Gastrocnemius medialis (tissue), 4 donors: ENCODE results near the gene TAF11. TPM values are rescaled to one million over a fixed set of nuclear protein-coding genes. Genes with fewer than 3 reads are reported as not detected.

Source experiments
- ATAC-seq, 2 donors: fragments of 150-250 bp; one replicate each; pipeline ENCODE4 v1.9.1; 2016
- DNase-seq, 2 donors: peaks; one replicate each; pipeline ENCODE4 v3.0.0-alpha.2; 2019
- H3K27ac ChIP-seq, 4 donors: fragments of 200-600 bp; sonication (generic); 1 replicate in 1 of 4; 2 replicates in 3 of 4; pipeline ENCODE4 v1.5.1; 2016 to 2018; ENCODE audit warnings: mild to moderate bottlenecking in 2 of 4, moderate library complexity in 1 of 4
- H3K27me3 ChIP-seq, 3 donors: fragments of 200-600 bp; sonication (generic) in 2 of 3; 1 replicate in 1 of 3; 2 replicates in 2 of 3; pipeline versions ENCODE4 v1.5.1 to v1.6.0; 2016 to 2019; ENCODE audit warnings: mild to moderate bottlenecking in 1 of 3, moderate library complexity in 1 of 3
- H3K36me3 ChIP-seq, 2 donors: fragments of 200-600 bp; sonication (generic) in 1 of 2; one replicate each; pipeline ENCODE4 v1.5.1; 2017 to 2018
- H3K4me1 ChIP-seq, 2 donors: fragments of 200-600 bp; sonication (generic) in 1 of 2; one replicate each; pipeline ENCODE4 v1.5.1; 2016 to 2017; ENCODE audit warnings: mild to moderate bottlenecking in 2 of 2
- H3K4me3 ChIP-seq, 4 donors: fragments of 200-600 bp; sonication (generic) in 3 of 4; 1 replicate in 1 of 4; 2 replicates in 3 of 4; pipeline ENCODE4 v1.5.1; 2016 to 2019; ENCODE audit warnings: mild to moderate bottlenecking in 2 of 4
- H3K9me3 ChIP-seq, 3 donors: fragments of 200-600 bp; sonication (generic) in 2 of 3; 1 replicate in 1 of 3; 2 replicates in 2 of 3; pipeline ENCODE4 v1.5.1; 2016 to 2019
- POLR2A ChIP-seq, 2 donors: fragments of 450-650 bp; IDR thresholded peaks; one replicate each; pipeline ENCODE4 v1.6.1; 2017; ENCODE audit warnings: antibody characterized with exemption in 2 of 2, mild to moderate bottlenecking in 2 of 2, moderate library complexity in 2 of 2
- in situ Hi-C, 4 donors: fragments of 200-750 bp; cut with MboI; loops; one replicate each; pipeline versions ENCODE4 v1.15.0 to v1.8.0; 2017; ENCODE audit warnings: low sequenced_read_pairs in 4 of 4
- intact Hi-C: fragments of 100-400 bp; cut with DNase I; formaldehyde crosslinking; loops from one replicate; pipeline ENCODE4 v1.15.1; 2023; ENCODE audit warnings: low total_unique reads
- total RNA-seq, 4 donors: library from RNA; depleted of rRNA; stranded (reverse); fragments of >200 nt; gene quantifications; one replicate each; pipeline versions ENCODE4 v1.1.0 to v1.2.3, GENCODE V29; 2016
- TF ChIP-seq, protein P1 (sequence below), 5 experiments: fragments of 450-650 bp in 3 of 5; fragments of 200-600 bp in 2 of 5; sonication (generic) in 2 of 5; IDR thresholded peaks in 4 of 5; conservative IDR thresholded peaks in 1 of 5; 1 replicate in 4 of 5; 2 replicates in 1 of 5; pipeline ENCODE4 v1.5.1; 2016 to 2019; ENCODE audit warnings: antibody characterized with exemption in 5 of 5, mild to moderate bottlenecking in 3 of 5, moderate library complexity in 3 of 5

Gene TAF11
- total RNA-seq, 4 donors from 2014 or later, result 23.2 to 32.6 (median 24.0) TPM

DNA sequence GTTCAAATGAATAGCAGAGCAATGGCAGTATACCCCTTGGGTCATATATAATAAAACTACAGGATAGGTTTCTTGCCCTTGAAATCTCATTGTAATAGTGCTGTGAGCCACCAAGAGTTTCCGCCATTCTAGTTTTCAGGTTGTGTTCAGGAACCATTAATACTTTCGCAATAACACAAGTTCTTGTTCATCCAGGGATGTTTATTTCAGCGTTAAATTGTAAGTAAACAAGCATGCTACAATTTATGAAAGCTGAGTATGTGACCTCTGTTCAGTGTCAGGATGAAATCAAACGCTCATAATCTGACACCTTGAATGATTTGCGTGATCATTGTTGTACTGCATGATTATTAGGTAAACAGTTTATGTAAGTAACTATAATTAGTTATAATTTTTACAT is 24.0 kb upstream of the TAF11 start:
- no peak for DNase-seq
- in situ Hi-C loops (no loop called here), intact Hi-C loops (no loop called here)
- Histone ChIP-seq H3K9me3 (no peaks in the 10 kb centered on the region), H3K4me3 (no peak overlapping the region), H3K4me1 (peaks cover 5 to 24% of the 10 kb centered on the region in 2 donors), H3K36me3 (no peaks in the 10 kb centered on the region), H3K27ac (no peak overlapping the region), H3K27me3 (no peaks in the 10 kb centered on the region)
- ATAC-seq, result no peak
- no peak for TF ChIP-seq POLR2A (IDR thresholded peaks at IDR 0.05)
- TF ChIP-seq, protein P1, sequence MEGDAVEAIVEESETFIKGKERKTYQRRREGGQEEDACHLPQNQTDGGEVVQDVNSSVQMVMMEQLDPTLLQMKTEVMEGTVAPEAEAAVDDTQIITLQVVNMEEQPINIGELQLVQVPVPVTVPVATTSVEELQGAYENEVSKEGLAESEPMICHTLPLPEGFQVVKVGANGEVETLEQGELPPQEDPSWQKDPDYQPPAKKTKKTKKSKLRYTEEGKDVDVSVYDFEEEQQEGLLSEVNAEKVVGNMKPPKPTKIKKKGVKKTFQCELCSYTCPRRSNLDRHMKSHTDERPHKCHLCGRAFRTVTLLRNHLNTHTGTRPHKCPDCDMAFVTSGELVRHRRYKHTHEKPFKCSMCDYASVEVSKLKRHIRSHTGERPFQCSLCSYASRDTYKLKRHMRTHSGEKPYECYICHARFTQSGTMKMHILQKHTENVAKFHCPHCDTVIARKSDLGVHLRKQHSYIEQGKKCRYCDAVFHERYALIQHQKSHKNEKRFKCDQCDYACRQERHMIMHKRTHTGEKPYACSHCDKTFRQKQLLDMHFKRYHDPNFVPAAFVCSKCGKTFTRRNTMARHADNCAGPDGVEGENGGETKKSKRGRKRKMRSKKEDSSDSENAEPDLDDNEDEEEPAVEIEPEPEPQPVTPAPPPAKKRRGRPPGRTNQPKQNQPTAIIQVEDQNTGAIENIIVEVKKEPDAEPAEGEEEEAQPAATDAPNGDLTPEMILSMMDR (IDR thresholded peaks at IDR 0.05 in 4 of 5, conservative IDR thresholded peaks at IDR 0.05 in 1 of 5), result no peak

DNA sequence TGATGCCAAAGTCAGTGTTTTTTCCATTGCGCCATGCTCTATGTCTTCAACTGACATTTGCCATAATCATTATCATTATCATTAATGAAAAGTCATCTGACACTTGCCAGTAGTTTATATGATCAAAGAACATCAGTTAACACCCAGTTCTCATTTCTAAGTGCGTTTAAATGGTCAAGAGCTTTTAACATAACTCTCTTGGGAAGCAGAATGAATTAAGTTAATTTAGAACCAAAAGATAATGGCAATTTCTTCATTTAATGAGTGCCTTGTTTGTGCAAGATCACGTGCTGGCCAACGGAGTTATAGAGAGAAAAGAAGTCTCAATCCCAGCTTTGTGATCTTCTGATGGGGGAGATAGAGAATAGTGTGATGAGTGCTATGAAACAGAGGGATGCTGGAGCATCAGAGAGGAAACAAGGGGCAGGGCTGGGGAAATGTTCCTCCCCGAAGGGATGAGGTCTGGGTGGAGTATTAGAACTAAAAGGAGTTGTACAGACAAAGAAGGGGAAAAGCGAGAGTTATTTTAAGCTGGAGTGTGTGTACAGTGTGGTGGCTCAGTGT is 21.6 kb upstream of the TAF11 start:
- Histone ChIP-seq H3K36me3 (no peaks in the 10 kb centered on the region), H3K27me3 (no peaks in the 10 kb centered on the region), H3K9me3 (no peaks in the 10 kb centered on the region), H3K4me1 (peaks cover 0 to 4% of the 10 kb centered on the region in 2 donors), H3K27ac (no peak overlapping the region), H3K4me3 (no peak overlapping the region)
- TF ChIP-seq, protein P1 (IDR thresholded peaks at IDR 0.05 in 4 of 5, conservative IDR thresholded peaks at IDR 0.05 in 1 of 5), result no peak
- TF ChIP-seq POLR2A (IDR thresholded peaks at IDR 0.05), result no peak
- in situ Hi-C loops, result no loop called here
- ATAC-seq, result no peak
- DNase-seq, result no peak
- intact Hi-C loops, result no loop called here

- no peak for DNase-seq
- H3K4me3 ChIP-seq, result no peak overlapping the region
- no peaks in the 10 kb centered on the region for H3K27me3 ChIP-seq
- H3K9me3 ChIP-seq, result no peaks in the 10 kb centered on the region
- H3K4me1 ChIP-seq, result peaks cover 0 to 3% of the 10 kb centered on the region in 2 donors
- no peak for ATAC-seq
- no peaks in the 10 kb centered on the region for H3K36me3 ChIP-seq
- intact Hi-C loops, result no loop called here
- H3K27ac ChIP-seq, result no peak overlapping the region
- TF ChIP-seq, protein P1 (IDR thresholded peaks at IDR 0.05 in 4 of 5, conservative IDR thresholded peaks at IDR 0.05 in 1 of 5), result no peak
- no peak for TF ChIP-seq POLR2A (IDR thresholded peaks at IDR 0.05)
- in situ Hi-C loops, result no loop called here
Measured at GRCh38 chr6:34908194-34908593, 20.4 kb upstream of the TAF11 start.

DNA sequence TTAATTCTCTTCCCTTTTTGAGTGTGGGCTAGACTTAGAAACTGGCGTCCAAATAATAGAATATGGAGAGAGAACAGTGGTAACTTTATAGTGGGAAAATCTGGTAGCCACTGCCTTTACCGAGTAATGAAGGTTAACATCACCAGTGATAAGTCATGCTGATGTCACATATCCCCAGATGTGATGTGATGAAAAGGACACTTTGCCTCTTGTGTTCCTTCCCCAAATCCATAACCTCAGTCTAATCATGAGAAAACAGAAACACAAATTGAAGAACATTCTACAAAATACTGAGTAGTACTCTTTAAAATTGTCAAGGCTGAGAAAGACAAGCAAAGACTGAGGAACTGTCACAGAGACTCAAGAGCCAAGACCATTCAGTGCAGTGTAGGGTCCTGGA is 19.0 kb upstream of the TAF11 start:
- Histone ChIP-seq H3K4me1 (peaks cover 0 to 3% of the 10 kb centered on the region in 2 donors), H3K36me3 (no peaks in the 10 kb centered on the region), H3K27ac (no peak overlapping the region), H3K27me3 (no peaks in the 10 kb centered on the region), H3K4me3 (no peak overlapping the region), H3K9me3 (no peaks in the 10 kb centered on the region)
- DNase-seq (no peak), ATAC-seq (no peak)
- intact Hi-C loops (no loop called here), in situ Hi-C loops (no loop called here)
- TF ChIP-seq, protein P1 (IDR thresholded peaks at IDR 0.05 in 4 of 5, conservative IDR thresholded peaks at IDR 0.05 in 1 of 5), result no peak
- TF ChIP-seq POLR2A (IDR thresholded peaks at IDR 0.05), result no peak
